ENCODE results near the gene MCCC1.

- TF ChIP-seq CTCF (IDR thresholded peaks at IDR 0.05) (no peak), EP300 (IDR thresholded peaks at IDR 0.05) (no peak), POLR2A (IDR thresholded peaks at IDR 0.05; ENCODE audit: low read depth) (no peak)
Observed at GRCh38 chr3:183132409-183132808, 33.1 kb upstream of the MCCC1 start.
